Prostate gland (tissue), 2 donors: ENCODE results near the gene SPATA45.

Experiments
- CTCF ChIP-seq, 4 experiments: fragments of 200-600 bp in 2 of 4; fragments of 450-650 bp in 2 of 4; sonication (generic) in 2 of 4; IDR thresholded peaks; 1 replicate in 3 of 4; 2 replicates in 1 of 4; pipeline ENCODE4 v1.5.1; 2016 to 2019; ENCODE audit warnings: antibody characterized with exemption in 4 of 4, mild to moderate bottlenecking in 2 of 4, moderate library complexity in 2 of 4
- POLR2A ChIP-seq: fragments of 450-650 bp; IDR thresholded peaks from one replicate; pipeline ENCODE4 v1.6.1; 2016; ENCODE audit warnings: antibody characterized with exemption, mild to moderate bottlenecking

GRCh38 chr1:212860713-212861581 is 13.5 kb upstream of the SPATA45 start:
- TF ChIP-seq POLR2A (no peak), CTCF (IDR thresholded peaks at IDR 0.05) (no peak)
